Measurements from ENCODE around the gene CLTC. TPM values are rescaled to one million over a fixed set of nuclear protein-coding genes. Genes with fewer than 3 reads are reported as not detected.

CLTC gene
- total RNA-seq, 2 experiments from 2014 or later, result 123 to 227 TPM

GRCh38 chr17:59745040-59745439 is 125.3 kb downstream of the CLTC start:
- intact Hi-C loops (cut with micrococcal nuclease; ENCODE audit: unreplicated experiment), result loop anchor here (5.0 kb wide), 1 partner anchor 223 kb away; no protein-coding TSS in a partner anchor
- no TSS peak for BruUV-seq (replicated peaks)
- no peak for DNase-seq (ENCODE audit: low spot score)
- Histone ChIP-seq H3K9me2 (ENCODE audit: insufficient read depth, low read length) (no peaks in the 10 kb centered on the region), H3K4me2 (ENCODE audit: low read length) (no peak overlapping the region), H4K20me1 (ENCODE audit: insufficient read depth, low read length) (no peaks in the 10 kb centered on the region), H3K9me3 (ENCODE audit: low read length) (no peaks in the 10 kb centered on the region), H3K36me3 (ENCODE audit: insufficient read depth, low read length) (peaks cover 14% of the 10 kb centered on the region), H3K79me2 (ENCODE audit: insufficient read depth, low read depth, low read length) (no peaks in the 10 kb centered on the region), H3K4me3 (ENCODE audit: low read depth, low read length, poor library complexity, severe bottlenecking) (no peak overlapping the region), H3K4me1 (ENCODE audit: insufficient read depth, low read length, poor library complexity, severe bottlenecking) (peaks cover 5% of the 10 kb centered on the region), H3K27ac (ENCODE audit: low read depth, low read length, poor library complexity, severe bottlenecking) (no peak overlapping the region), H2AFZ (ENCODE audit: low read length) (no peak overlapping the region)
- ChIA-PET POLR2A (no interaction called here), CTCF (ENCODE audit: unreplicated experiment) (no interaction called here)
- TF ChIP-seq CTCF (conservative IDR thresholded peaks at IDR 0.05; ENCODE audit: low read length) (no peak), EZH2phosphoT487 (IDR thresholded peaks at IDR 0.05; ENCODE audit: borderline replicate concordance, low read depth, low read length) (no peak)

Other genes with a start within 250 kb of the CLTC start
- 28.6 and 31.4 TPM in 2 replicates for gene DHX40, start 54.3 kb upstream of the CLTC start, total RNA-seq (2014; rRNA removed; shearing (Covaris generic))
- gene DHX40, start 54.3 kb upstream of the CLTC start, total RNA-seq (2022), result 32.8 and 33.2 TPM in 2 replicates
- 27.0 and 33.6 TPM in 2 replicates for gene PTRH2, start 87.5 kb downstream of the CLTC start, total RNA-seq (2014; rRNA removed; shearing (Covaris generic))
- 25.7 and 34.5 TPM in 2 replicates for gene PTRH2, start 87.5 kb downstream of the CLTC start, total RNA-seq (2022)
- 29.2 and 35.8 TPM in 2 replicates for gene VMP1, start 87.8 kb downstream of the CLTC start, total RNA-seq (2014; rRNA removed; shearing (Covaris generic))
- gene VMP1, start 87.8 kb downstream of the CLTC start, total RNA-seq (2022), result 38.0 and 41.9 TPM in 2 replicates